ENCODE data around the gene CALHM4. TPM values are rescaled to one million over a fixed set of nuclear protein-coding genes. Genes with fewer than 3 reads are reported as not detected.

Gene CALHM4
- total RNA-seq = not detected

GRCh38 chr6:116553451-116553850, at the start of gene CALHM4:
Gene CALHM4, plus strand, starts transcription at chr6:116553751. Its CDS starts 43 bp downstream, at chr6:116553794.
- peaks cover 27% of the 10 kb centered on the region for H3K27me3 Mint-ChIP-seq
- ChIA-PET POLR2A (no interaction called here), CTCF (interaction anchor here (0.8 to 1.5 kb wide), 3 partner anchors 18 to 284 kb away, joined by 3 to 4 read pairs (median 3); partner anchors contain the start of gene RSPH4A)
- H3K36me3 Mint-ChIP-seq (ENCODE audit: low read depth) = no peaks in the 10 kb centered on the region
- H3K4me3 Mint-ChIP-seq = no peak within 1 kb of the TSS
- no peaks in the 10 kb centered on the region for H3K4me1 Mint-ChIP-seq
- DNase-seq = no peak
- H3K9me3 Mint-ChIP-seq = no peaks in the 10 kb centered on the region
- H3K27ac Mint-ChIP-seq = no peak within 1 kb of the TSS

GRCh38 chr6:116507324-116507723, 46.2 kb upstream of the CALHM4 start:
- ChIA-PET POLR2A (no interaction called here), CTCF (no interaction called here)
- H3K36me3 Mint-ChIP-seq (ENCODE audit: low read depth) = no peaks in the 10 kb centered on the region
- H3K4me3 Mint-ChIP-seq = no peak overlapping the region
- peaks cover 45% of the 10 kb centered on the region for H3K27me3 Mint-ChIP-seq
- no peak overlapping the region for H3K27ac Mint-ChIP-seq
- no peak for DNase-seq
- peaks cover 4% of the 10 kb centered on the region for H3K9me3 Mint-ChIP-seq
- no peaks in the 10 kb centered on the region for H3K4me1 Mint-ChIP-seq

- H3K4me3 Mint-ChIP-seq = no peak overlapping the region
- ChIA-PET CTCF (no interaction called here), POLR2A (no interaction called here)
- no peaks in the 10 kb centered on the region for H3K4me1 Mint-ChIP-seq
- peaks cover 35% of the 10 kb centered on the region for H3K27me3 Mint-ChIP-seq
- DNase-seq = no peak
- H3K9me3 Mint-ChIP-seq = peaks cover 4% of the 10 kb centered on the region
- H3K36me3 Mint-ChIP-seq (ENCODE audit: low read depth) = no peaks in the 10 kb centered on the region
- H3K27ac Mint-ChIP-seq = no peak overlapping the region
Measured at GRCh38 chr6:116508527-116508926, 45.0 kb upstream of the CALHM4 start.

DNA sequence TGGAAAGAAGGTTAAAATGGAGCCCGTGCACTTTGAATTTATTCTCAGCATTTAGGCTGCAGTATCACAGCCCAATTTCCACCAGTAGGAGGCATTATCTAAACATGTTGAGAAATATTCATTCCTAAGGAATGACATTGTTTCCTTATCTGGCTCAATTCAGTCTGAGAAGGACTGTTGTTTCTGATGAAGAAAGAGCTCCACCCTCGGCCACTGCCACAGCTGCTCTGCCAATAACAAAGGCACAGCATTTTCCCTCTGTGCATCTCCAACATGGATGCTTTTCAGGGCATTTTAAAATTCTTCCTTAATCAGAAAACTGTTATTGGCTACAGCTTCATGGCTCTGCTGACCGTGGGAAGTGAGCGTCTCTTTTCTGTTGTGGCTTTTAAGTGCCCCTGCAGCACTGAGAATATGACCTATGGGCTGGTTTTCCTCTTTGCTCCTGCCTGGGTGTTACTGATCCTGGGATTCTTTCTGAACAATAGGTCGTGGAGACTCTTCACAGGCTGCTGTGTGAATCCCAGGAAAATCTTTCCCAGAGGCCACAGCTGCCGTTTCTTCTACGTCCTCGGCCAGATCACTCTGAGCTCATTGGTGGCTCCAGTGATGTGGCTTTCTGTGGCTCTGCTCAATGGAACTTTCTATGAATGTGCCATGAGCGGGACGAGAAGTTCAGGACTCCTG, 42.0 kb upstream of the CALHM4 start, which contains the start of gene CALHM5:
TSS of gene CALHM5 (plus strand) at position 216 of the 687 bp plus-strand sequence. CDS start at position 274, 58 bp downstream.
- peaks cover 23% of the 10 kb centered on the region for H3K27me3 Mint-ChIP-seq
- peaks cover 2% of the 10 kb centered on the region for H3K9me3 Mint-ChIP-seq
- H3K4me3 Mint-ChIP-seq = no peak within 1 kb of the TSS
- DNase-seq = no peak
- ChIA-PET CTCF (no interaction called here), POLR2A (no interaction called here)
- no peaks in the 10 kb centered on the region for H3K36me3 Mint-ChIP-seq (ENCODE audit: low read depth)
- H3K4me1 Mint-ChIP-seq = no peaks in the 10 kb centered on the region
- H3K27ac Mint-ChIP-seq = no peak within 1 kb of the TSS

GRCh38 chr6:116512111-116512559, 41.4 kb upstream of the CALHM4 start:
- no peaks in the 10 kb centered on the region for H3K4me1 Mint-ChIP-seq
- POLR2A ChIA-PET = no interaction called here
- no peaks in the 10 kb centered on the region for H3K36me3 Mint-ChIP-seq (ENCODE audit: low read depth)
- H3K4me3 Mint-ChIP-seq = no peak overlapping the region
- peaks cover 22% of the 10 kb centered on the region for H3K27me3 Mint-ChIP-seq
- DNase-seq = no peak
- H3K9me3 Mint-ChIP-seq = peaks cover 2% of the 10 kb centered on the region
- H3K27ac Mint-ChIP-seq = no peak overlapping the region
- CTCF ChIA-PET = interaction anchor here (0.7 to 1.2 kb wide), 3 partner anchors 11 to 49 kb away, joined by 3 to 4 read pairs (median 3); no protein-coding TSS in a partner anchor

- Mint-ChIP-seq H3K36me3 (ENCODE audit: low read depth) (no peaks in the 10 kb centered on the region), H3K4me3 (no peak overlapping the region), H3K4me1 (no peaks in the 10 kb centered on the region), H3K27ac (no peak overlapping the region), H3K27me3 (peaks cover 21% of the 10 kb centered on the region), H3K9me3 (no peaks in the 10 kb centered on the region)
- ChIA-PET CTCF (interaction anchor here (0.7 to 1.5 kb wide), 4 partner anchors 10 to 49 kb away, joined by 3 to 4 read pairs (median 3); no protein-coding TSS in a partner anchor), POLR2A (no interaction called here)
- DNase-seq = no peak
Measured at GRCh38 chr6:116512734-116513133, 40.8 kb upstream of the CALHM4 start.

- Mint-ChIP-seq H3K4me3 (no peak overlapping the region), H3K9me3 (no peaks in the 10 kb centered on the region), H3K27ac (no peak overlapping the region), H3K4me1 (no peaks in the 10 kb centered on the region), H3K27me3 (peaks cover 25% of the 10 kb centered on the region), H3K36me3 (ENCODE audit: low read depth) (no peaks in the 10 kb centered on the region)
- no peak for DNase-seq
- POLR2A ChIA-PET = no interaction called here
- CTCF ChIA-PET = interaction anchor here (1.2 to 1.5 kb wide), 2 partner anchors 30 to 48 kb away, joined by 3 read pairs; no protein-coding TSS in a partner anchor
Measured at GRCh38 chr6:116513224-116513875, 40.2 kb upstream of the CALHM4 start.

DNA sequence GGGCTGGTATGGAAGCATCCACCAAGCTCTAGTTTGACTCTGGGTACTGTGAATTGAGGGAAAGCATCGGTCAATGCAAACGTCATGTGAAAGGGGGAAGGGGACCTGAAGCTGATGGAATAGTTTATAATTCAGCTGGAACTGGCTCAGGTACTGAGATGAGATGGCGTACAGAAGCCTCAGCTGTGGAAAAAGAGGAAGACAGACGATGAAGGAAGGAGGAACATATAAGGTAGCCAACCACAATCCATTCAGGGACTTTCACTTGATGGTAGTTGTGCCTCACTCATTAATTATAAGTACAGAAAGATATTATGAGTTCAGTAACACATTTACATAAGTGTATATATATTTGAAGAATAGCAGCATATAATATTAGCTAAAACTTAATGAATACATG, 39.4 kb upstream of the CALHM4 start:
- no peak overlapping the region for H3K27ac Mint-ChIP-seq
- H3K9me3 Mint-ChIP-seq = no peaks in the 10 kb centered on the region
- no peaks in the 10 kb centered on the region for H3K4me1 Mint-ChIP-seq
- no peak for DNase-seq
- no peak overlapping the region for H3K4me3 Mint-ChIP-seq
- H3K27me3 Mint-ChIP-seq = peaks cover 26% of the 10 kb centered on the region
- ChIA-PET POLR2A (no interaction called here), CTCF (no interaction called here)
- no peaks in the 10 kb centered on the region for H3K36me3 Mint-ChIP-seq (ENCODE audit: low read depth)

DNA sequence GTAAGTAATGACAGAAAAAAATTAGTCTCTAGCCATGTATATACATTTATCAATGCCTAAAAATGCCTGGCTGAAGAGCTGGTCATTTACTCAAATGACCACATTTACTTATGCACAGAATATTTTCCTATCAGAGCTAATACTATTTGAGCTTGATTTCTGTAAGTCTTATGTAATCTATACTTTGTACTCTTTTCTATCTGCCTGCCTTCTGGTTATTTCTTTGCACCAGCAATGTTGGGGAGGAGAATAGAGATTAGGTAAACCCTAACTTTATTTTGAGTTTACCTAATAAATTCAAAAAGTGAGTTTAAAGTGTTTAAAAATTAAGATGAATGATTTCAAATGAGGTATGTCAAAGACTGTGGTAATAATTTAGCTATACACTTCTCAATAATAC, 38.4 kb upstream of the CALHM4 start:
- H3K9me3 Mint-ChIP-seq = no peaks in the 10 kb centered on the region
- H3K4me3 Mint-ChIP-seq = no peak overlapping the region
- peaks cover 20% of the 10 kb centered on the region for H3K27me3 Mint-ChIP-seq
- H3K36me3 Mint-ChIP-seq (ENCODE audit: low read depth) = no peaks in the 10 kb centered on the region
- ChIA-PET CTCF (interaction anchor here (0.8 to 1.2 kb wide), 4 partner anchors 19 to 227 kb away, joined by 3 to 4 read pairs (median 3); no protein-coding TSS in a partner anchor), POLR2A (no interaction called here)
- no peak overlapping the region for H3K27ac Mint-ChIP-seq
- no peak for DNase-seq
- H3K4me1 Mint-ChIP-seq = no peaks in the 10 kb centered on the region

DNA sequence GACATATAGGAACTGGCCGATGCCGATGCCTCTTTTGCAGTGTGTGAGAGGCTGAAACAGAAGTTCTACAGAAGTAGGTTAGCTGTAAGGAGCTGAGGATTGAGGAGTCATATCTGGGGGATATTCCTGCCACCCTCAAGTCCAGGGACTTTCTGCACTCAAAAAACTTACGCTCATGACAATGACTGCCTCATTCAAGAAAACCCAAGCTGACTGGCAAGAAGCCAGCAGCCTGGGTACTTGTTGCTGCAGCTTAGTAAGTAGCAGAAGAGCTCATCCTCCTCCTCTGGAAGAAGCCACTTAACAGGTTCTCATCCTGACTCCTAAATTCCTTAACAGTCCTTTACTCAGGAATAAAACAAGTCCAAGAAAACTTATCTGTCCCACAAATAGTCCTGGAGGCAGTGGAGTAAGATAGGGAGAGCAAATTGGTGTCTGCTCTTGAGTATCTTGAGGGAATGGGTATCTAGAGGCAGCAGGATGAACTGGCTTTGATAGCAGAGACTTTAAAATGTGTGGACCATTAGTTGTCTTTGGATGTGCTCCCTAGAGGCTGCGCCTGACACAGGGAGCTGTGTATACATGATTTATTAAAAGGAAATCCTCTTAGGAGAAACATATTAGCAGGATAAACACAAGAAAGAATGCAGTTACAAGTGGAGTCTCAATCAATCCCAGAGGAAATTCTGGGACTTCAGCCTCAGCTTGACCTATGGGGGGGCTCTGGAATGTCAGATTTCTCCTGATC, 34.8 kb upstream of the CALHM4 start:
- ChIA-PET CTCF (interaction anchor here (1.8 kb wide), 1 partner anchor 14 kb away, joined by 4 read pairs; no protein-coding TSS in a partner anchor), POLR2A (no interaction called here)
- Mint-ChIP-seq H3K36me3 (ENCODE audit: low read depth) (no peaks in the 10 kb centered on the region), H3K9me3 (no peaks in the 10 kb centered on the region), H3K4me3 (no peak overlapping the region), H3K4me1 (no peaks in the 10 kb centered on the region), H3K27ac (no peak overlapping the region), H3K27me3 (peaks cover 19% of the 10 kb centered on the region)
- DNase-seq = no peak

GRCh38 chr6:116522896-116523295, 30.7 kb upstream of the CALHM4 start:
- peaks cover 12% of the 10 kb centered on the region for H3K27me3 Mint-ChIP-seq
- H3K4me3 Mint-ChIP-seq = no peak overlapping the region
- ChIA-PET CTCF (interaction anchor here (1.4 kb wide), 1 partner anchor 10 kb away, joined by 3 read pairs; no protein-coding TSS in a partner anchor), POLR2A (no interaction called here)
- no peak for DNase-seq
- H3K4me1 Mint-ChIP-seq = no peaks in the 10 kb centered on the region
- no peaks in the 10 kb centered on the region for H3K36me3 Mint-ChIP-seq (ENCODE audit: low read depth)
- H3K27ac Mint-ChIP-seq = no peak overlapping the region
- no peaks in the 10 kb centered on the region for H3K9me3 Mint-ChIP-seq

DNA sequence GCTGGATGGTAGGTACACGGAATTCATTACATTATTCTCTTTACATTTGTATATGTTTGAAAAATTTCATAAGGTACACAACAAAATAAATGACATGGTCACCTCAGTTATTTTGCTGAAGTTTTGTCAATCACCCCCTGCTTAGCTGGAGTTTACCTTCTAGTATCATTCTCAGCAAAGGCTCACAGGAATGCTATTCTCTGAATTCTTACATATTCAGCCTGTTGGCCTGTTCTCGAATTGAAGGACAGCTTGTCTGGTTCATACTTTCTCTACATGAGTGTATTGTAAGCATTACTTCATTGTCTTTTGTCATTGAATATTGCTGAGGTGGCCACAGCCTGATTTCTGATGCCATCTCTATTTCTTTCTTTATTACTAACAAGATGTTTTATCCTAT, 29.3 kb upstream of the CALHM4 start:
- no peak for DNase-seq
- H3K4me3 Mint-ChIP-seq = no peak overlapping the region
- peaks cover 8% of the 10 kb centered on the region for H3K27me3 Mint-ChIP-seq
- ChIA-PET POLR2A (no interaction called here), CTCF (interaction anchor here (0.9 to 1.5 kb wide), 2 partner anchors 8 to 236 kb away, joined by 3 read pairs; no protein-coding TSS in a partner anchor)
- no peak overlapping the region for H3K27ac Mint-ChIP-seq
- H3K36me3 Mint-ChIP-seq (ENCODE audit: low read depth) = no peaks in the 10 kb centered on the region
- no peaks in the 10 kb centered on the region for H3K9me3 Mint-ChIP-seq
- no peaks in the 10 kb centered on the region for H3K4me1 Mint-ChIP-seq

GRCh38 chr6:116528133-116528532, 25.4 kb upstream of the CALHM4 start:
- peaks cover 27% of the 10 kb centered on the region for H3K27me3 Mint-ChIP-seq
- ChIA-PET CTCF (no interaction called here), POLR2A (no interaction called here)
- no peaks in the 10 kb centered on the region for H3K9me3 Mint-ChIP-seq
- H3K36me3 Mint-ChIP-seq (ENCODE audit: low read depth) = no peaks in the 10 kb centered on the region
- H3K4me3 Mint-ChIP-seq = no peak overlapping the region
- DNase-seq = no peak
- no peaks in the 10 kb centered on the region for H3K4me1 Mint-ChIP-seq
- no peak overlapping the region for H3K27ac Mint-ChIP-seq
